GM12865 (cell line): ENCODE data around the gene GBA3.

ENCODE experiments used
- DNase-seq: peaks from one replicate; pipeline ENCODE4 v3.0.0; 2010; ENCODE audit warnings: low read depth
- H3K4me3 ChIP-seq: 2 replicates; pipeline ENCODE4 v1.5.1; 2011; ENCODE audit warnings: mild to moderate bottlenecking, low read depth, low read length, control low read depth
- TF ChIP-seq, protein P1 (sequence below): IDR thresholded peaks from 2 replicates; pipeline ENCODE4 v1.5.1; 2011; ENCODE audit warnings: low read length, control low read depth, low read depth, inconsistent platforms; ENCODE audit not compliant: insufficient read depth; ENCODE audit errors: missing control alignments

The GBA3 gene

DNA sequence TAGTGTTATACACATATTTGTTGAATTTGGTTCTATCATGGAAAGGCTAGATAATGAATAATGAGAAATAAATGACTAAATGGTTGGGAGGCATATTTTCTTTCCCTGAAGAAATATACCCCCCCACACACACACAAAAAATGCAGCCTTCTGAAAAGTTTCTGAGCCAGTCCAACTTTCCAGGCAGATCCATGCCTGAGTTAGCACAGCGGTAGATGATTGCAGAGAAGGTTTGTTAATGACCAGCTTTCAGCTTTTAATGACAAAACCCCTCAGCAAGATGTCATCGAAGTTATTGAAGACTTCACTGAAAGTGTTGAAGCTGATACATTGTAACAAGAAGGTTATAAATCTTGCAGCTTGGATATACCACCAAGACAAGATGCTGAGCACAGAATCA is 61.4 kb downstream of the GBA3 start:
- TF ChIP-seq, protein P1, sequence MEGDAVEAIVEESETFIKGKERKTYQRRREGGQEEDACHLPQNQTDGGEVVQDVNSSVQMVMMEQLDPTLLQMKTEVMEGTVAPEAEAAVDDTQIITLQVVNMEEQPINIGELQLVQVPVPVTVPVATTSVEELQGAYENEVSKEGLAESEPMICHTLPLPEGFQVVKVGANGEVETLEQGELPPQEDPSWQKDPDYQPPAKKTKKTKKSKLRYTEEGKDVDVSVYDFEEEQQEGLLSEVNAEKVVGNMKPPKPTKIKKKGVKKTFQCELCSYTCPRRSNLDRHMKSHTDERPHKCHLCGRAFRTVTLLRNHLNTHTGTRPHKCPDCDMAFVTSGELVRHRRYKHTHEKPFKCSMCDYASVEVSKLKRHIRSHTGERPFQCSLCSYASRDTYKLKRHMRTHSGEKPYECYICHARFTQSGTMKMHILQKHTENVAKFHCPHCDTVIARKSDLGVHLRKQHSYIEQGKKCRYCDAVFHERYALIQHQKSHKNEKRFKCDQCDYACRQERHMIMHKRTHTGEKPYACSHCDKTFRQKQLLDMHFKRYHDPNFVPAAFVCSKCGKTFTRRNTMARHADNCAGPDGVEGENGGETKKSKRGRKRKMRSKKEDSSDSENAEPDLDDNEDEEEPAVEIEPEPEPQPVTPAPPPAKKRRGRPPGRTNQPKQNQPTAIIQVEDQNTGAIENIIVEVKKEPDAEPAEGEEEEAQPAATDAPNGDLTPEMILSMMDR = no peak
- DNase-seq = no peak
- no peak overlapping the region for H3K4me3 ChIP-seq

DNA sequence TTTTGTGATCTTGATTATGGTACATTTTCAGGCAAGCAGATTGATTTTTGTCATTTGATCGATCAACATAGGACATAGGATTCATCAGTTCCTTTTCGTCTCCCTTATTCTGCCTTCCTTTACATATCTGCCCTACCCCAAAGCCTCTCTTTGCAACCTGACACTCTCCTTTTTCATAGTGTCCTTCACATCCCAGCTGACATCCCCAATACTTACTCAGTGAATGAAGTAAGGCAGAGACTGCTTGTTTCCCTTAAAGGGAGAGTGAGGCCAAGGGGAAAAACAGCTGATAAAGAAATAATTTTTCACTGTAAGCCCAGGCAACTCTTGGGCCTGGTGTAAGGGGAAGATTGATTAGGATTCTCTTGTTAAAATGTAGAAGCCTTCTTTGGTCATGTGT is 69.8 kb downstream of the GBA3 start:
- no peak overlapping the region for H3K4me3 ChIP-seq
- DNase-seq = no peak
- TF ChIP-seq, protein P1 = no peak

DNA sequence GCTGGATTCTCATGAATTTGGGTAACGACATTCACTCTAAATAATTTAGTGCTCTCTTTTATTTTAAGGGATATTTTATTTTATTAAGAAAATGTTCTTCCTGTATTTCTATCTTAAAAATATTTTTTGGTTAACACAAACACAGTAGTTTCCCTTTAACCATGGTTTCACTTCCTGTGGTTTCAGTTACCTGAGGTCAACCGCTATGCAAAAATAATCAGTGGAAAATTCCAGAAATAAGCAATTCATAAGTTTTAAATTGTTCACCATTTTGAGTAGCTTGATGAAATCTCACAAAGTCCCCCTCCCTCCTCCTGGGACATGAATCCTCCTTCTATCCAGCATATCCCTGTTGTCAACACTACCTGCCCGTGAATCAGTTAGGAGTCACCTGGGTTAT is 71.4 kb downstream of the GBA3 start:
- TF ChIP-seq, protein P1 = no peak
- H3K4me3 ChIP-seq = no peak overlapping the region

DNA sequence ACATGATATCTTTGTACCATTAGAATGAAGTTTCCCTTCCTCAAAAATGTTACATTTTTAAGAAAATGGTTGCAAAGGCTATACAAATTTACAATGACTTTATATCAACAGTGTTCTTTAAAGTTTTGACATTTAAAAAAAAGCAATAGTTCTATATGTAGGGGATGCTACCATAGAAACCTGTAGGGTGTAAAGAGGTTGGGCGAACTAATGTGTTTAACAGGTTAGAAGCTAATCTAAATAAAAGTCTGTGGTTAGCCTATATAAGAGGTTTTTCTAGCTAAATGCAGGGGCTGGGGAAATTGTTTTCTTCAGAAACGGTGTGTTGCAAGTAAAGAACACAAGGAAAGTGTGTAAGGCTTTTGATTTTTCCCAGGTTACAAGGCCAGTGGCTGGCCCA is 73.3 kb downstream of the GBA3 start:
- no peak for DNase-seq
- H3K4me3 ChIP-seq = no peak overlapping the region
- TF ChIP-seq, protein P1 = no peak

More for the DNA sequence above, 71.4 kb downstream of the GBA3 start:
- no peak for DNase-seq

DNA sequence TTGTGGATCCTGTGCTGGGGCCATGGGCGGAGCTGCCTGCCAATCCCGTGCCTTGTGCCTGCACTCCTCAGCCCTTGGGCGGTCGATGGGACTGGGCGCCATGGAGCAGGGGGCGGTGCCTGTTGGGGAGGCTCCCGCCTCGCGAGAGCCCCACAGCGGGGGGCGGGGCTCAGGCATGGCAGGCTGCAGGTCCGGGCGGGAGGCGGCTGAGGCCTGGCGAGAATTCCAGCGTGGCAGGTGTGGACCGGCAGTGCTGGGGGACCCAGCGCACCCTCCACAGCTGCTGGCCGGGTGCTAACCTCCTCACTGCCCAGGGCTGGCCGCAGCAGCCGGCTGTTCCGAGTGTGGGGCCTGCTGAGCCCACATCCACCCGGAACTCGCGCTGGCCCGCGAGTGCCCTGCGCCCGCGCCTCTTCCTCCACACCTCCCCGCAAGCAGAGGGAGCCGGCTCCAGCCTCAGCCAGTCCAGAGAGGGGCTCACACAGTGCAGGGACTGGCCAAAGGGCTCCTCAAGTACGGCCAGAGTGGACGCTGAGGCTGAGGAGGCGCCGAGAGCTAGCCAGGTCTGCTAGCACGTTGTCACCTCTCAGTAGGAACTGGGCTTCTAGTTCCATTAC is 85.9 kb downstream of the GBA3 start:
- TF ChIP-seq, protein P1 = no peak
- no peak for DNase-seq
- H3K4me3 ChIP-seq = no peak overlapping the region

DNA sequence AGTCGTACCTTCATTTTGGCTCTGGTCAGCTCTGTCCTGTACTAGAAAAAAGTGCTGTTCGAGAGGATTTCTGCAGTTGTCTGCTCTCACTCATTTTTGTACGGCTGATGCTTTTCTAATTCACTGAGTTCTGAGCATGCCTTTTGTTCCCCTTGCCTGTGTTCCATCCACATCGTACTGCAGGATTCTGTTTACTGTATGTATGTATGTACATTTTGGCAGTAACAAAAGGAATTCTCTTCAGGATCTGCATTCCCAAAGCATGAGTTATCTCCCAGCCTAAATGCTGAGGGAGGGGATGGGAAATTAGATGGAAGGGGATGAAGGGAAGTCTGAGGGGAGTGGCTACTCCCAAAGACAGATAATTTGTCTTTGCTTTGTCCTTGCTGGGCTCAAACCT is 87.6 kb downstream of the GBA3 start:
- DNase-seq = no peak
- no peak overlapping the region for H3K4me3 ChIP-seq
- TF ChIP-seq, protein P1 = no peak

DNA sequence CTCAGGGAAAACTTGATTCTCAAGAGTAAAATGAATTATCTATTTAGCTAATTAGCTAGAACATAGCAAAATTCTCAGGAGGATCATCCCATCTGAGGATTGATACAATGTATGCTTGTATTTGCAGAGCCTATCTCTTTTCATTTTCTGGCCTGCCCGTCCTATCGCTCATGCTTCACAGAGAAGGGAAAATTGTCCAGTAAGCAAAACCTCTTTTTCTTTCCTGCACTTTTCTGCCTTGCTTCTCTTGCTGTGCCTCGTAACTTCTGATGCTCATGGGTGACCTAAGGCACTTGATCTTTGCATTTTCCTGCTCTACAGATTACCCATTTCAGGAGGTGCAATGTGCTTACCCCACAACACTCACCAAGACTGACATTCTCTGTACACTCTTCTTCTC is 88.1 kb downstream of the GBA3 start:
- no peak overlapping the region for H3K4me3 ChIP-seq
- TF ChIP-seq, protein P1 = no peak
- no peak for DNase-seq
